ENCODE data around the gene IGFBP1.

DNA sequence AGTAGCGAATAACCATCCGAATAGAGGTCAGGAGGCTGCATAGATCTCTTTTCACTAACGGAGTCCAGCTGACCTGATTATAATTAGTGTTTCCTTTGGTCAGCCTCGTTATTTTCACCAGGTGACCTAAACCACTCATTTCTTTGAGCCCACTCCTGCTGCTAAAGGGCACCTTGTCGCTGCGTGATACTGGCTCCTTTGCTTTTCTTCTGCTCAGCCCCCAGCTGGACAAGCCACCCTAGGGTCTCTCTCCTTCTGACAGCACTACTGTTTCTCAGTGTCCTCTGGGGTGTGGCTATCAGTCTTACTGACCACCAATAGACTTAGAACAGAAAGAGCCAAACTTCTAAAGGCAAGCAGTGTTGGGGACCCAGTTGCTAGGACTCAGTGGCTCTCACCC is 35.5 kb downstream of the IGFBP1 start:
- TF ChIP-seq, protein P1, sequence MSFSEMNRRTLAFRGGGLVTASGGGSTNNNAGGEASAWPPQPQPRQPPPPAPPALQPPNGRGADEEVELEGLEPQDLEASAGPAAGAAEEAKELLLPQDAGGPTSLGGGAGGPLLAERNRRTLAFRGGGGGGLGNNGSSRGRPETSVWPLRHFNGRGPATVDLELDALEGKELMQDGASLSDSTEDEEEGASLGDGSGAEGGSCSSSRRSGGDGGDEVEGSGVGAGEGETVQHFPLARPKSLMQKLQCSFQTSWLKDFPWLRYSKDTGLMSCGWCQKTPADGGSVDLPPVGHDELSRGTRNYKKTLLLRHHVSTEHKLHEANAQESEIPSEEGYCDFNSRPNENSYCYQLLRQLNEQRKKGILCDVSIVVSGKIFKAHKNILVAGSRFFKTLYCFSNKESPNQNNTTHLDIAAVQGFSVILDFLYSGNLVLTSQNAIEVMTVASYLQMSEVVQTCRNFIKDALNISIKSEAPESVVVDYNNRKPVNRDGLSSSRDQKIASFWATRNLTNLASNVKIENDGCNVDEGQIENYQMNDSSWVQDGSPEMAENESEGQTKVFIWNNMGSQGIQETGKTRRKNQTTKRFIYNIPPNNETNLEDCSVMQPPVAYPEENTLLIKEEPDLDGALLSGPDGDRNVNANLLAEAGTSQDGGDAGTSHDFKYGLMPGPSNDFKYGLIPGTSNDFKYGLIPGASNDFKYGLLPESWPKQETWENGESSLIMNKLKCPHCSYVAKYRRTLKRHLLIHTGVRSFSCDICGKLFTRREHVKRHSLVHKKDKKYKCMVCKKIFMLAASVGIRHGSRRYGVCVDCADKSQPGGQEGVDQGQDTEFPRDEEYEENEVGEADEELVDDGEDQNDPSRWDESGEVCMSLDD (tag by site-specific recombination; IDR thresholded peaks at IDR 0.05), result no peak
- TF ChIP-seq MZF1 (tag by site-specific recombination; IDR thresholded peaks at IDR 0.05; ENCODE audit: borderline replicate concordance) (no peak), YY1 (tag by site-specific recombination; IDR thresholded peaks at IDR 0.05) (no peak), ZNF335 (tag by site-specific recombination; conservative IDR thresholded peaks at IDR 0.05) (no peak)
- TF ChIP-seq, protein P2, sequence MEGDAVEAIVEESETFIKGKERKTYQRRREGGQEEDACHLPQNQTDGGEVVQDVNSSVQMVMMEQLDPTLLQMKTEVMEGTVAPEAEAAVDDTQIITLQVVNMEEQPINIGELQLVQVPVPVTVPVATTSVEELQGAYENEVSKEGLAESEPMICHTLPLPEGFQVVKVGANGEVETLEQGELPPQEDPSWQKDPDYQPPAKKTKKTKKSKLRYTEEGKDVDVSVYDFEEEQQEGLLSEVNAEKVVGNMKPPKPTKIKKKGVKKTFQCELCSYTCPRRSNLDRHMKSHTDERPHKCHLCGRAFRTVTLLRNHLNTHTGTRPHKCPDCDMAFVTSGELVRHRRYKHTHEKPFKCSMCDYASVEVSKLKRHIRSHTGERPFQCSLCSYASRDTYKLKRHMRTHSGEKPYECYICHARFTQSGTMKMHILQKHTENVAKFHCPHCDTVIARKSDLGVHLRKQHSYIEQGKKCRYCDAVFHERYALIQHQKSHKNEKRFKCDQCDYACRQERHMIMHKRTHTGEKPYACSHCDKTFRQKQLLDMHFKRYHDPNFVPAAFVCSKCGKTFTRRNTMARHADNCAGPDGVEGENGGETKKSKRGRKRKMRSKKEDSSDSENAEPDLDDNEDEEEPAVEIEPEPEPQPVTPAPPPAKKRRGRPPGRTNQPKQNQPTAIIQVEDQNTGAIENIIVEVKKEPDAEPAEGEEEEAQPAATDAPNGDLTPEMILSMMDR (tag by site-specific recombination; IDR thresholded peaks at IDR 0.05), result no peak
- TF ChIP-seq, protein P3, sequence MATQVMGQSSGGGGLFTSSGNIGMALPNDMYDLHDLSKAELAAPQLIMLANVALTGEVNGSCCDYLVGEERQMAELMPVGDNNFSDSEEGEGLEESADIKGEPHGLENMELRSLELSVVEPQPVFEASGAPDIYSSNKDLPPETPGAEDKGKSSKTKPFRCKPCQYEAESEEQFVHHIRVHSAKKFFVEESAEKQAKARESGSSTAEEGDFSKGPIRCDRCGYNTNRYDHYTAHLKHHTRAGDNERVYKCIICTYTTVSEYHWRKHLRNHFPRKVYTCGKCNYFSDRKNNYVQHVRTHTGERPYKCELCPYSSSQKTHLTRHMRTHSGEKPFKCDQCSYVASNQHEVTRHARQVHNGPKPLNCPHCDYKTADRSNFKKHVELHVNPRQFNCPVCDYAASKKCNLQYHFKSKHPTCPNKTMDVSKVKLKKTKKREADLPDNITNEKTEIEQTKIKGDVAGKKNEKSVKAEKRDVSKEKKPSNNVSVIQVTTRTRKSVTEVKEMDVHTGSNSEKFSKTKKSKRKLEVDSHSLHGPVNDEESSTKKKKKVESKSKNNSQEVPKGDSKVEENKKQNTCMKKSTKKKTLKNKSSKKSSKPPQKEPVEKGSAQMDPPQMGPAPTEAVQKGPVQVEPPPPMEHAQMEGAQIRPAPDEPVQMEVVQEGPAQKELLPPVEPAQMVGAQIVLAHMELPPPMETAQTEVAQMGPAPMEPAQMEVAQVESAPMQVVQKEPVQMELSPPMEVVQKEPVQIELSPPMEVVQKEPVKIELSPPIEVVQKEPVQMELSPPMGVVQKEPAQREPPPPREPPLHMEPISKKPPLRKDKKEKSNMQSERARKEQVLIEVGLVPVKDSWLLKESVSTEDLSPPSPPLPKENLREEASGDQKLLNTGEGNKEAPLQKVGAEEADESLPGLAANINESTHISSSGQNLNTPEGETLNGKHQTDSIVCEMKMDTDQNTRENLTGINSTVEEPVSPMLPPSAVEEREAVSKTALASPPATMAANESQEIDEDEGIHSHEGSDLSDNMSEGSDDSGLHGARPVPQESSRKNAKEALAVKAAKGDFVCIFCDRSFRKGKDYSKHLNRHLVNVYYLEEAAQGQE (tag by site-specific recombination; IDR thresholded peaks at IDR 0.05), result no peak
- TF ChIP-seq, protein P4, sequence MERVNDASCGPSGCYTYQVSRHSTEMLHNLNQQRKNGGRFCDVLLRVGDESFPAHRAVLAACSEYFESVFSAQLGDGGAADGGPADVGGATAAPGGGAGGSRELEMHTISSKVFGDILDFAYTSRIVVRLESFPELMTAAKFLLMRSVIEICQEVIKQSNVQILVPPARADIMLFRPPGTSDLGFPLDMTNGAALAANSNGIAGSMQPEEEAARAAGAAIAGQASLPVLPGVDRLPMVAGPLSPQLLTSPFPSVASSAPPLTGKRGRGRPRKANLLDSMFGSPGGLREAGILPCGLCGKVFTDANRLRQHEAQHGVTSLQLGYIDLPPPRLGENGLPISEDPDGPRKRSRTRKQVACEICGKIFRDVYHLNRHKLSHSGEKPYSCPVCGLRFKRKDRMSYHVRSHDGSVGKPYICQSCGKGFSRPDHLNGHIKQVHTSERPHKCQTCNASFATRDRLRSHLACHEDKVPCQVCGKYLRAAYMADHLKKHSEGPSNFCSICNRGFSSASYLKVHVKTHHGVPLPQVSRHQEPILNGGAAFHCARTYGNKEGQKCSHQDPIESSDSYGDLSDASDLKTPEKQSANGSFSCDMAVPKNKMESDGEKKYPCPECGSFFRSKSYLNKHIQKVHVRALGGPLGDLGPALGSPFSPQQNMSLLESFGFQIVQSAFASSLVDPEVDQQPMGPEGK (tag by site-specific recombination; IDR thresholded peaks at IDR 0.05), result no peak

Measured in HEK293 (cell line).